GM23338 (cell line): ENCODE measurements around the gene LONP1. TPM values are rescaled to one million over a fixed set of nuclear protein-coding genes. Genes with fewer than 3 reads are reported as not detected.

Source experiments
- ATAC-seq: fragments of 200-7000 bp; cut with Tn5 transposase; 3 replicates; pipeline ENCODE4 v1.9.1; 2020
- DNase-seq: peaks from one replicate; pipeline ENCODE4 v3.0.0-alpha.2; 2015; ENCODE audit warnings: low spot score
- H2AFZ ChIP-seq: fragments of 200-600 bp; sonication (generic); 2 replicates; pipeline ENCODE4 v1.8.0; 2016; ENCODE audit warnings: antibody characterized with exemption, mild to moderate bottlenecking, moderate library complexity
- H3F3A ChIP-seq: fragments of 200-600 bp; sonication (generic); replicated peaks from 2 replicates; pipeline ENCODE4 v1.8.0; 2017; ENCODE audit warnings: antibody characterized with exemption, mixed run types, low read depth
- H3K27ac ChIP-seq: fragments of 200-600 bp; sonication (generic); 2 replicates; pipeline ENCODE4 v1.6.1; 2016; ENCODE audit warnings: low read depth
- H3K27me3 ChIP-seq: fragments of 200-600 bp; sonication (generic); 2 replicates; pipeline ENCODE4 v1.8.0; 2016; ENCODE audit warnings: mild to moderate bottlenecking, mixed run types, moderate library complexity; ENCODE audit not compliant: insufficient read depth
- H3K36me3 ChIP-seq: fragments of 200-600 bp; sonication (generic); 2 replicates; pipeline ENCODE4 v1.8.0; 2016; ENCODE audit warnings: mild to moderate bottlenecking; ENCODE audit not compliant: insufficient read depth
- H3K4me1 ChIP-seq: fragments of 200-600 bp; sonication (generic); 2 replicates; pipeline ENCODE4 v1.8.0; 2016; ENCODE audit warnings: mild to moderate bottlenecking, moderate library complexity; ENCODE audit not compliant: insufficient read depth
- H3K4me2 ChIP-seq: fragments of 200-600 bp; sonication (generic); 2 replicates; pipeline ENCODE4 v1.7.1; 2017; ENCODE audit warnings: mixed run types
- H3K4me3 ChIP-seq: fragments of 200-600 bp; sonication (generic); 2 replicates; pipeline ENCODE4 v1.6.1; 2016; ENCODE audit warnings: mixed run types
- H3K79me2 ChIP-seq: fragments of 200-600 bp; sonication (generic); replicated peaks from 2 replicates; pipeline ENCODE4 v1.8.0; 2017; ENCODE audit warnings: mild to moderate bottlenecking; ENCODE audit not compliant: insufficient read depth
- H3K9me2 ChIP-seq: fragments of 200-600 bp; sonication (generic); 2 replicates; pipeline ENCODE4 v1.8.0; 2017; ENCODE audit not compliant: insufficient read depth
- H4K20me1 ChIP-seq: fragments of 200-600 bp; sonication (generic); replicated peaks from 2 replicates; pipeline ENCODE4 v1.8.0; 2017; ENCODE audit warnings: mild to moderate bottlenecking; ENCODE audit not compliant: insufficient read depth
- H3K27ac Mint-ChIP-seq: 2 replicates; pipeline ENCODE4 v1.8.0; 2020; ENCODE audit warnings: inconsistent platforms, mild to moderate bottlenecking, moderate library complexity, mixed read lengths
- H3K27me3 Mint-ChIP-seq: 3 replicates; pipeline ENCODE4 v1.8.0; 2022; ENCODE audit warnings: low read depth, mild to moderate bottlenecking, moderate library complexity, mixed read lengths, inconsistent platforms; ENCODE audit not compliant: insufficient read depth, poor library complexity
- H3K36me3 Mint-ChIP-seq: 3 replicates; pipeline ENCODE4 v1.8.0; 2021; ENCODE audit warnings: low read depth, mild to moderate bottlenecking, inconsistent platforms, moderate library complexity, mixed read lengths
- H3K4me1 Mint-ChIP-seq: 3 replicates; pipeline ENCODE4 v1.8.0; 2020; ENCODE audit warnings: mild to moderate bottlenecking, inconsistent platforms, mixed read lengths
- H3K4me3 Mint-ChIP-seq: 3 replicates; pipeline ENCODE4 v1.8.0; 2021; ENCODE audit warnings: moderate library complexity, mild to moderate bottlenecking, inconsistent platforms, mixed read lengths
- H3K9me3 Mint-ChIP-seq: 3 replicates; pipeline ENCODE4 v1.8.0; 2020; ENCODE audit warnings: moderate library complexity, mild to moderate bottlenecking, inconsistent platforms, mixed read lengths
- CREB1 ChIP-seq: fragments of 250-450 bp; sonication (Bioruptor Pico); IDR thresholded peaks from 2 replicates; pipeline ENCODE4 v1.5.0; 2020; ENCODE audit warnings: low read depth, mild to moderate bottlenecking, moderate library complexity
- CTCF ChIP-seq, 2 experiments: fragments of 200-600 bp in 1 of 2; sonication (generic) in 1 of 2; conservative IDR thresholded peaks; 2 replicates each; pipeline versions ENCODE4 v1.5.1 to v1.6.1; 2016 to 2017; ENCODE audit warnings: antibody characterized with exemption in 2 of 2, low read depth in 2 of 2, mild to moderate bottlenecking in 2 of 2, moderate library complexity in 1 of 2
- EZH2 ChIP-seq: fragments of 200-600 bp; sonication (generic); IDR thresholded peaks from one replicate; pipeline ENCODE4 v1.8.0; 2017; ENCODE audit warnings: antibody characterized with exemption, mild to moderate bottlenecking, low read depth; ENCODE audit not compliant: unreplicated experiment
- EZH2phosphoT487 ChIP-seq: fragments of 200-600 bp; sonication (generic); IDR thresholded peaks from one replicate; pipeline ENCODE4 v1.8.1; 2018; ENCODE audit warnings: antibody characterized with exemption; ENCODE audit not compliant: unreplicated experiment
- JUNB ChIP-seq: IDR thresholded peaks from one replicate; pipeline ENCODE4 v1.6.1; 2016; ENCODE audit warnings: antibody characterized with exemption; ENCODE audit not compliant: unreplicated experiment
- NANOG ChIP-seq: IDR thresholded peaks from 2 replicates; pipeline ENCODE4 v1.6.1; 2016; ENCODE audit warnings: antibody characterized with exemption, borderline replicate concordance
- POLR2AphosphoS5 ChIP-seq: IDR thresholded peaks from 2 replicates; pipeline ENCODE4 v1.6.1; 2016; ENCODE audit warnings: antibody characterized with exemption, low read depth
- STAT1 ChIP-seq: IDR thresholded peaks from one replicate; pipeline ENCODE4 v1.6.1; 2016; ENCODE audit warnings: antibody characterized with exemption; ENCODE audit not compliant: unreplicated experiment
- ZNF114 ChIP-seq: fragments of 250-450 bp; sonication (Bioruptor Pico); IDR thresholded peaks from 2 replicates; pipeline ENCODE4 v1.5.0; 2020; ENCODE audit warnings: mild to moderate bottlenecking, moderate library complexity
- ZNF331 ChIP-seq: fragments of 250-450 bp; sonication (Bioruptor Pico); IDR thresholded peaks from 2 replicates; pipeline ENCODE4 v1.5.0; 2020; ENCODE audit warnings: low read depth, mild to moderate bottlenecking, moderate library complexity
- polyA plus RNA-seq: library from polyadenylated mRNA; unstranded; fragments of >200 nt; fragmentation: Nextera tagmentation; extraction: Ambion mirVana; gene quantifications from 2 replicates; pipeline ENCODE4 v1.2.1, GENCODE V29; 2016
- total RNA-seq: library from RNA; depleted of rRNA; stranded (reverse); fragments of >200 nt; shearing (Covaris generic); gene quantifications from 2 replicates; pipeline ENCODE4 v1.2.3, GENCODE V29; 2014
- TF ChIP-seq, protein P1 (sequence below): fragments of 250-450 bp; sonication (Bioruptor Pico); IDR thresholded peaks from 2 replicates; pipeline ENCODE4 v1.5.0; 2020; ENCODE audit warnings: mild to moderate bottlenecking, moderate library complexity

LONP1 gene
- total and polyA plus RNA-seq, 2 experiments from 2014 or later = 68.6 to 137 TPM

GRCh38 chr19:5646703-5647102 is 73.2 kb downstream of the LONP1 start (continued):
- TF ChIP-seq CTCF (conservative IDR thresholded peaks at IDR 0.05; ENCODE audit: low read depth in 2 of 2) (no peak), NANOG (no peak), EZH2phosphoT487 (no peak), ZNF114 (no peak), EZH2 (no peak), JUNB (no peak)

DNA sequence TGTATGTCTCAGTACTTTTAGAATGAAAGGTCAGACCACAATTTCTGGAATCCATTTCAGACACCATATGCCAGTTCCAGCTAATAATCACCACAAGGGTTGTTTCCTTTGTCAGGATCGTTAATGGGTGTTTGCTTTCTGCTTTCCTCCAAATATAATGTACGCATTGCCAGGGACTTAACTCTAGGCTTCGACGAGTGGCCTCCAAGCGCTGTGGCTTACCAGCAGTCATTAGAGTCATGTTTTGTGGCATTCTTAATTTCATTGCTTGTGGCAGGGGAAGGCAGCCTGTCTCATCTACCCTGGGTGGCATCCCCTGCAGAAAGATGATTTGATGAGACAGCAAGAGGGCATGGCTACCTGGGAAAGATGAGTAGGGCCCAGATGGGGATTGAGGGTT is 74.5 kb downstream of the LONP1 start:
- no peak for DNase-seq
- Mint-ChIP-seq H3K9me3 (no peaks in the 10 kb centered on the region), H3K4me3 (no peak overlapping the region), H3K4me1 (no peaks in the 10 kb centered on the region), H3K27ac (no peak overlapping the region), H3K27me3 (no peaks in the 10 kb centered on the region), H3K36me3 (peaks cover 85% of the 10 kb centered on the region)
- no peak for ATAC-seq
- no peaks in the 10 kb centered on the region for H3K9me2 ChIP-seq
- H3K36me3 ChIP-seq = peaks cover 63% of the 10 kb centered on the region
- H3K27me3 ChIP-seq = no peaks in the 10 kb centered on the region
- H3K4me3 ChIP-seq = no peak overlapping the region
- no peak overlapping the region for H2AFZ ChIP-seq
- H3K27ac ChIP-seq = no peak overlapping the region
- H3K79me2 ChIP-seq = peaks cover 70% of the 10 kb centered on the region
- peaks cover 13% of the 10 kb centered on the region; the same call in 1 of the 2 replicates for H3F3A ChIP-seq
- peaks cover 67% of the 10 kb centered on the region for H4K20me1 ChIP-seq
- H3K4me1 ChIP-seq = no peaks in the 10 kb centered on the region
- no peak overlapping the region for H3K4me2 ChIP-seq
- TF ChIP-seq, protein P1, sequence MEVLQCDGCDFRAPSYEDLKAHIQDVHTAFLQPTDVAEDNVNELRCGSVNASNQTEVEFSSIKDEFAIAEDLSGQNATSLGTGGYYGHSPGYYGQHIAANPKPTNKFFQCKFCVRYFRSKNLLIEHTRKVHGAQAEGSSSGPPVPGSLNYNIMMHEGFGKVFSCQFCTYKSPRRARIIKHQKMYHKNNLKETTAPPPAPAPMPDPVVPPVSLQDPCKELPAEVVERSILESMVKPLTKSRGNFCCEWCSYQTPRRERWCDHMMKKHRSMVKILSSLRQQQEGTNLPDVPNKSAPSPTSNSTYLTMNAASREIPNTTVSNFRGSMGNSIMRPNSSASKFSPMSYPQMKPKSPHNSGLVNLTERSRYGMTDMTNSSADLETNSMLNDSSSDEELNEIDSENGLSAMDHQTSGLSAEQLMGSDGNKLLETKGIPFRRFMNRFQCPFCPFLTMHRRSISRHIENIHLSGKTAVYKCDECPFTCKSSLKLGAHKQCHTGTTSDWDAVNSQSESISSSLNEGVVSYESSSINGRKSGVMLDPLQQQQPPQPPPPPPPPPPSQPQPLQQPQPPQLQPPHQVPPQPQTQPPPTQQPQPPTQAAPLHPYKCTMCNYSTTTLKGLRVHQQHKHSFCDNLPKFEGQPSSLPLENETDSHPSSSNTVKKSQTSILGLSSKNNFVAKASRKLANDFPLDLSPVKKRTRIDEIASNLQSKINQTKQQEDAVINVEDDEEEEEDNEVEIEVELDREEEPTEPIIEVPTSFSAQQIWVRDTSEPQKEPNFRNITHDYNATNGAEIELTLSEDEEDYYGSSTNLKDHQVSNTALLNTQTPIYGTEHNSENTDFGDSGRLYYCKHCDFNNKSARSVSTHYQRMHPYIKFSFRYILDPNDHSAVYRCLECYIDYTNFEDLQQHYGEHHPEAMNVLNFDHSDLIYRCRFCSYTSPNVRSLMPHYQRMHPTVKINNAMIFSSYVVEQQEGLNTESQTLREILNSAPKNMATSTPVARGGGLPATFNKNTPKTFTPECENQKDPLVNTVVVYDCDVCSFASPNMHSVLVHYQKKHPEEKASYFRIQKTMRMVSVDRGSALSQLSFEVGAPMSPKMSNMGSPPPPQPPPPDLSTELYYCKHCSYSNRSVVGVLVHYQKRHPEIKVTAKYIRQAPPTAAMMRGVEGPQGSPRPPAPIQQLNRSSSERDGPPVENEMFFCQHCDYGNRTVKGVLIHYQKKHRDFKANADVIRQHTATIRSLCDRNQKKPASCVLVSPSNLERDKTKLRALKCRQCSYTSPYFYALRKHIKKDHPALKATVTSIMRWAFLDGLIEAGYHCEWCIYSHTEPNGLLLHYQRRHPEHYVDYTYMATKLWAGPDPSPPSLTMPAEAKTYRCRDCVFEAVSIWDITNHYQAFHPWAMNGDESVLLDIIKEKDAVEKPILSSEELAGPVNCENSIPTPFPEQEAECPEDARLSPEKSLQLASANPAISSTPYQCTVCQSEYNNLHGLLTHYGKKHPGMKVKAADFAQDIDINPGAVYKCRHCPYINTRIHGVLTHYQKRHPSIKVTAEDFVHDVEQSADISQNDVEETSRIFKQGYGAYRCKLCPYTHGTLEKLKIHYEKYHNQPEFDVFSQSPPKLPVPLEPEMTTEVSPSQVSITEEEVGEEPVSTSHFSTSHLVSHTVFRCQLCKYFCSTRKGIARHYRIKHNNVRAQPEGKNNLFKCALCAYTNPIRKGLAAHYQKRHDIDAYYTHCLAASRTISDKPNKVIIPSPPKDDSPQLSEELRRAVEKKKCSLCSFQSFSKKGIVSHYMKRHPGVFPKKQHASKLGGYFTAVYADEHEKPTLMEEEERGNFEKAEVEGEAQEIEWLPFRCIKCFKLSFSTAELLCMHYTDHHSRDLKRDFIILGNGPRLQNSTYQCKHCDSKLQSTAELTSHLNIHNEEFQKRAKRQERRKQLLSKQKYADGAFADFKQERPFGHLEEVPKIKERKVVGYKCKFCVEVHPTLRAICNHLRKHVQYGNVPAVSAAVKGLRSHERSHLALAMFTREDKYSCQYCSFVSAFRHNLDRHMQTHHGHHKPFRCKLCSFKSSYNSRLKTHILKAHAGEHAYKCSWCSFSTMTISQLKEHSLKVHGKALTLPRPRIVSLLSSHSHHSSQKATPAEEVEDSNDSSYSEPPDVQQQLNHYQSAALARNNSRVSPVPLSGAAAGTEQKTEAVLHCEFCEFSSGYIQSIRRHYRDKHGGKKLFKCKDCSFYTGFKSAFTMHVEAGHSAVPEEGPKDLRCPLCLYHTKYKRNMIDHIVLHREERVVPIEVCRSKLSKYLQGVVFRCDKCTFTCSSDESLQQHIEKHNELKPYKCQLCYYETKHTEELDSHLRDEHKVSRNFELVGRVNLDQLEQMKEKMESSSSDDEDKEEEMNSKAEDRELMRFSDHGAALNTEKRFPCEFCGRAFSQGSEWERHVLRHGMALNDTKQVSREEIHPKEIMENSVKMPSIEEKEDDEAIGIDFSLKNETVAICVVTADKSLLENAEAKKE (CRISPR knock-in tag) = no peak
- no peak for TF ChIP-seq CTCF (conservative IDR thresholded peaks at IDR 0.05; ENCODE audit: low read depth in 2 of 2)
- TF ChIP-seq EZH2 = no peak
- TF ChIP-seq EZH2phosphoT487 = no peak
- no peak for TF ChIP-seq STAT1
- TF ChIP-seq CREB1 (CRISPR knock-in tag) = no peak
- no peak for TF ChIP-seq ZNF331 (CRISPR knock-in tag)
- TF ChIP-seq JUNB = no peak
- no peak for TF ChIP-seq NANOG
- no peak for TF ChIP-seq POLR2AphosphoS5
